SK-N-MC (cell line): ENCODE data around the gene ATG13.

Experiments
- DNase-seq: peaks from one replicate; pipeline ENCODE4 v3.0.0-alpha.2; 2011; ENCODE audit warnings: low read depth, low spot score
- H3K27ac ChIP-seq: fragments of 200-600 bp; sonication (generic); 2 replicates; pipeline ENCODE4 v1.5.1; 2016; ENCODE audit warnings: mixed run types
- H3K36me3 ChIP-seq: fragments of 200-600 bp; sonication (generic); 2 replicates; pipeline ENCODE4 v1.6.1; 2017; ENCODE audit warnings: antibody characterized with exemption, low read length, mixed read lengths; ENCODE audit not compliant: insufficient read depth
- H3K4me3 ChIP-seq: fragments of 200-600 bp; sonication (generic); 2 replicates; pipeline ENCODE4 v1.5.1; 2016
- H3K9ac ChIP-seq: fragments of 200-600 bp; sonication (generic); 2 replicates; pipeline ENCODE4 v1.8.0; 2017; ENCODE audit warnings: mixed run types, mixed read lengths; ENCODE audit not compliant: insufficient read length
- H3K9me3 ChIP-seq: fragments of 200-600 bp; sonication (generic); 2 replicates; pipeline ENCODE4 v1.6.1; 2017; ENCODE audit warnings: low read depth, mild to moderate bottlenecking, antibody characterized with exemption, low read length, moderate library complexity, mixed read lengths
- EZH2 ChIP-seq: fragments of 200-600 bp; sonication (generic); IDR thresholded peaks from one replicate; pipeline ENCODE4 v1.6.1; 2017; ENCODE audit warnings: antibody characterized with exemption
- FOXP2 ChIP-seq: optimal IDR thresholded peaks from 2 replicates; pipeline ENCODE3; 2011; ENCODE audit warnings: mild to moderate bottlenecking, moderate library complexity; ENCODE audit not compliant: insufficient read depth; ENCODE audit errors: extremely low read length, control extremely low read depth
- POLR2AphosphoS5 ChIP-seq: IDR thresholded peaks from 2 replicates; pipeline ENCODE4 v1.6.1; 2012; ENCODE audit warnings: mild to moderate bottlenecking, low read depth, low read length, borderline replicate concordance

The ATG13 gene

DNA sequence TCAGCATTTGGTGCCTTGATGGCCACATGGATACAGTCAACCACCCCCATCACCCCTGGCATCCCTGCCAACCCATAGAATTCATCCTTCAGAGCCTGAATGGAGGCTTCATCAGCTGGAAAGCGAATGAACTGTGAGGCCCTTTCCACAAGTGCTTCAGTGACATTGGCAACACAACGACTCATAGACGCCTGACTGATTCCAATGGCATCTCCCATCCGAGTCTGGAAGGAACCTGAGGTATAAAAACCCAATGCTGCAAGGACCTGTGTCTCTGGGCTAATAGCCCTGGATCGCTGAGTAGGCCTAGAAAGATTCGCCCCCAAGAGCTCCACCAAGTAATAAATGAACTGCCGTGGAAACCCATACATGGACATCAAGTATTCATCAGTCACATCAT, 1.6 kb upstream of the ATG13 start:
- H3K4me3 ChIP-seq = no peak overlapping the region
- no peak overlapping the region for H3K27ac ChIP-seq
- no peak overlapping the region for H3K9ac ChIP-seq
- no peak for DNase-seq
- no peaks in the 10 kb centered on the region for H3K9me3 ChIP-seq
- TF ChIP-seq FOXP2 (no peak), POLR2AphosphoS5 (no peak), EZH2 (no peak)
- H3K36me3 ChIP-seq = no peaks in the 10 kb centered on the region

DNA sequence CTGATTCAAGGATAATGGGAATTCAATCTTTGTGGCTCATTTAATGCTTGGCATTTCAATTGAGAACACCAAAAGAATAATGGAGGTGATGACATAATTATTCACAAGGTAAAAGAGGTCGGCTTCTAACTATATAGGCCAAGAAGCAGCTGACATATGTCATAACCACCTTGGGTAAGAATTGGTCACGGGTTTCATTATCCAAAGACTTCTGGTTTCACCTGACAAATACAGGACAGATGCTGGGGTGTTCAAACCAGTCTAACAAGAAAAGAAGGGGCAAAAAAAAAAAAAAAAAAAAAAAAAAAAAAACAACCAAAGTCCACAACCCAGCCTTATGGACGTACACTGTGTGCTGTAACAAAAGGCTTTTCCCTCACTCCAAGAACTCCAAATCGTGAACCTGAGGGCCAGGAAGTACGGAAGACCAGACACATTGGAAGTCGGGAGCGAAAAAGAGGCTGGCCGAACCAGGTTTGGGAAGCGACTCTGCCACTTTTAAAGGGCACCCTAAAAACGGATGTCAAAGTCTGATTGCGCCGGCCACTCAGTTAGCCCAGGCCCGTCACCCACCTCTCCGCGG, 711 bp upstream of the ATG13 start:
- Histone ChIP-seq H3K36me3 (no peaks in the 10 kb centered on the region), H3K9ac (peak overlapping the region; percentile 99), H3K27ac (peak overlapping the region; percentile 98; the same call in 1 of the 2 replicates), H3K9me3 (no peaks in the 10 kb centered on the region), H3K4me3 (peak overlapping the region; percentile 99)
- TF ChIP-seq EZH2 (no peak), FOXP2 (no peak), POLR2AphosphoS5 (no peak; the same call in 1 of the 2 replicates)
- DNase-seq = no peak

DNA sequence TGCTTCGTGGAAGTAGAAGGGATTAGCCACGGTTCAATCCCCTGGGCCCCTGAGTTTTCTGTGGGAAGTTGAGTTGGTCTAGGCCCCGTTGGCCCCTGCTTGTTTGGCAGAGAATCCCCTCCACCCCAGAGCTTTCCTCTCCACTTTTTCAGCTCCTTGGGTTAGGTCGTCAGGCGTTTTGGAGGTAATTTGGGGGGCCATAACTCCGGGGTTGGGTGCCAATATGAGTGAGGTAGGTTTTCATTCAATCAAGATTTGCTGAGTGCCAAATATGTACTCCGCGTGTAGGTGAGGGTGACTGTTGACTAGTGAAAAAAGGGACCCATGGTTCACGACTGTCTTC, 590 bp downstream of the ATG13 start:
- H3K27ac ChIP-seq = peak overlapping the region; percentile 98
- H3K36me3 ChIP-seq = peaks cover 4% of the 10 kb centered on the region; the same call in 1 of the 2 replicates
- no peak for TF ChIP-seq POLR2AphosphoS5
- TF ChIP-seq FOXP2 = no peak
- no peak for TF ChIP-seq EZH2
- H3K9ac ChIP-seq = peak overlapping the region; percentile 99
- H3K4me3 ChIP-seq = peak overlapping the region; percentile 99
- H3K9me3 ChIP-seq = no peaks in the 10 kb centered on the region
- DNase-seq = no peak

DNA sequence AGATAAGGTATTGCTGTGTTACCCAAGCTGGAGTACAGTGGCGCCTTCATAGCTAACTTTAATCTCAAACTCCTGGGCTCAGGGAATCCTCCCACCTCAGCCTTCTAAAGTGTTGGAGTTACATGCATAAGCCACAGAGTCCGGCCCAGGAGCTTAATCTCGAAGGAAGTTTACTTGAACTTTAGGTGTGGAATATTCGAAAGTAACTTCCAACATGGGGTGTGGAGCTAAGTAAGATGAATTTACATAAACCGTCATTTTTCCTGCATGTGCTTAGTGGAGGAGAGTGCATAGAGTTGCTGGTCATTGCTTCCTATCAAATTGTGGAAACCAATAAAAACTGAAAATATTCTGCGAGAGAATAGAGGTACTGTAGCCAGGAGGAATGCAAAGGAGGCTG, 1.5 kb downstream of the ATG13 start:
- Histone ChIP-seq H3K4me3 (no peak overlapping the region; the same call in 1 of the 2 replicates), H3K9me3 (no peaks in the 10 kb centered on the region), H3K27ac (no peak overlapping the region), H3K9ac (peak overlapping the region; percentile 43), H3K36me3 (peaks cover 4% of the 10 kb centered on the region; the same call in 1 of the 2 replicates)
- TF ChIP-seq POLR2AphosphoS5 (no peak), FOXP2 (no peak), EZH2 (no peak)
- DNase-seq = no peak

DNA sequence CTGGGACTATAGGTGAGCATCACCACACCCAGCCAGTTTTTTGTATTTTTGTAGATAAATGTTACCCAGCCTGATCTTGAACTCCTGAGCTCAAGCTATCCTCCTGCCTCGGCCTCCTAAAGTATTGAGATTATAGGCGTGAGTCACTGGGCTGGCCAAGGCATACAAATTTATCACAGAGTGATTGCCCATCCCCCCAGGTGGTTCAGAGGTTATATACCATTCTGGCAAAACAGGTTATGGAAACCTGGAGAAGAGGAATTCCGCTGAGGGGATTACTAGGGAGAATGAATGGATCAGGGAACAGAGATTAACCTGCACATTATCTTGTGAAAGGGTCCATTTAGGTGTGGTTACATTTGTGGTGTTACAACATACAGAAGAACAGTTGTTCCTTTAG, 8.1 kb downstream of the ATG13 start:
- Histone ChIP-seq H3K9ac (no peak overlapping the region), H3K4me3 (no peak overlapping the region), H3K27ac (no peak overlapping the region), H3K9me3 (no peaks in the 10 kb centered on the region), H3K36me3 (peaks cover 21% of the 10 kb centered on the region)
- DNase-seq = no peak
- TF ChIP-seq POLR2AphosphoS5 (no peak), EZH2 (no peak), FOXP2 (no peak)

DNA sequence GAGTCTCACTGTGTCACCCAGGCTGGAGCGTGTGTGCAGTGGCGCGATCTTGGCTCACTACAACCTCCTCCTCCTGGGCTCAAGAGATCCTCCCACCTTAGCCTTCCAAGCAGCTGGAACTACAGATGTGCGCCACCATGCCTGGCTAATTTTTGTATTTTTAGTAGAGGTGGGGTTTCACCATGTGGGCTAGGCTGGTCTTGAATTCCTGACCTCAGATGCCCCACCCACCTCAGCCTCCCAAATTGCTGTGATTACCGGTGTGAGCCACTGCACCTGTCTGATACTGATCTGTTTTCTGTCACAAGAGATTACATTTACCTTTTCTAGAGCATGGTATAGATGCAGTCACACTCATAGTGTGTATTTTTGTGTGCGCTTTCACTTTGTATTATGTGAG, 11.6 kb downstream of the ATG13 start:
- peaks cover 17% of the 10 kb centered on the region for H3K36me3 ChIP-seq
- no peaks in the 10 kb centered on the region for H3K9me3 ChIP-seq
- no peak overlapping the region for H3K27ac ChIP-seq
- no peak overlapping the region for H3K9ac ChIP-seq
- TF ChIP-seq FOXP2 = no peak
- no peak for TF ChIP-seq EZH2
- no peak for TF ChIP-seq POLR2AphosphoS5
- DNase-seq = no peak
- H3K4me3 ChIP-seq = no peak overlapping the region

DNA sequence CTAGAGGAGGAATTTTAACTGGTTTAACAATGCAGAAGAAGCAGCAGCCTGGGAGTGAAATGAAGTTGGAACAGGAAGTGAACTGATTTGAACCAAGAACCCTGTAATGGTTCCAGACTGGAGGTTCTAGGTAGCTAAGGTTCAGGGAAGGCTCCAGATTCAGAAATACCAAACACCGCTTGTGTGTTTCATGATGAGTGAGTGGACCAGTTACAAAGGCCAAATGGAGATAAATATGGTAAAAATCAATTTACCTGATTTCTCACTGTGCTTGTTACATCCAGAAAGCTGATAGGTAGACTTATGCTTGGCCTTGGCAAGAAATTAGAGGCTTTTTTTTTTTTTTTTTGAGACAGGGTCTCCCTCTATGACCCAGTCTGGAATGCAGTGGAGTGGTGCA, 12.9 kb downstream of the ATG13 start:
- DNase-seq = no peak
- Histone ChIP-seq H3K9ac (no peak overlapping the region), H3K36me3 (peaks cover 6% of the 10 kb centered on the region; the same call in 1 of the 2 replicates), H3K4me3 (no peak overlapping the region), H3K27ac (no peak overlapping the region), H3K9me3 (no peaks in the 10 kb centered on the region)
- TF ChIP-seq POLR2AphosphoS5 (no peak), EZH2 (no peak), FOXP2 (no peak)

DNA sequence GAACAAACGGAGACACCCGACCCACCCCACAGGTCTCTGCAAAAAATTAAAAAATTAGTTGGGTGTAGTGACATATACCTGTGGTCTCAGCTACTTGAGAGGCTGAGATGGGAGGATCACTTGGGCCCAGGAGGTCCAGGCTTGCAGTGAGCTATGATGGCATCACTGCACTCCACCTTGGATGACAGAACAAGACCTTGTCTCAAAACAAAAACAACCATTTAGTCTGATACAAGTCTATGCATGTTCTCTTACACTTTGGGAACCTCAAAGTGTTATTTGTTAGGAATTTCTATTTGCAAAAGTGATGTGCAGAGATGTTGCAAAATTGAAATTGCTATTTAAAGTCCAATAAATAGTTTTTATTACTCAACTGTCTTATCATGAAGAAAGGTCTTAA, 14.3 kb downstream of the ATG13 start:
- H3K9ac ChIP-seq = no peak overlapping the region

DNA sequence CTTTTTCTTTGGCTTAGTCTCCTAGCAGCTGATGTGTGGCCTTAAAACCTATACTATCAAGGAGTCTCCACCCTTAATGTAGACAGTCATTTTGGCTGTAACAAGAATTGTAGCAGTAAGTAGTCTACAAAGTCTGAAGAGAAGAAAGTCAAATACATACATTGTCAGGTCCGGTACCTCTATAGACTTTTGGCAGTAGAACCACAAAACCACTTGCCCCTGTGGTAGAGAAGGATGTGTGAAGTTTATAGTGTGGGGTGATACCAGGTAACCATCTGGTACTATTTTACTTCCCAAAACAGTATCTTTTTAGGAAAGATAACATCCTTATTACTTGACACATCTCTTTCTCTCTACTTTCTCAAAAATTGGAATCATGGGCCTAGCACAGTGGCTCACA, 15.1 kb downstream of the ATG13 start:
- Histone ChIP-seq H3K27ac (peak overlapping the region; percentile 64), H3K9me3 (no peaks in the 10 kb centered on the region), H3K4me3 (no peak overlapping the region), H3K36me3 (no peaks in the 10 kb centered on the region), H3K9ac (no peak overlapping the region)
- DNase-seq = no peak
- no peak for TF ChIP-seq POLR2AphosphoS5
- TF ChIP-seq FOXP2 = no peak
- TF ChIP-seq EZH2 = no peak

More for the DNA sequence above, 14.3 kb downstream of the ATG13 start:
- no peak for TF ChIP-seq EZH2
- TF ChIP-seq POLR2AphosphoS5 = no peak
- no peak for TF ChIP-seq FOXP2
- H3K36me3 ChIP-seq = no peaks in the 10 kb centered on the region
- no peak overlapping the region for H3K27ac ChIP-seq
- DNase-seq = no peak
- no peak overlapping the region for H3K4me3 ChIP-seq
- no peaks in the 10 kb centered on the region for H3K9me3 ChIP-seq
